Measurements from ENCODE around the gene CYBA. TPM values are rescaled to one million over a fixed set of nuclear protein-coding genes. Genes with fewer than 3 reads are reported as not detected.

CYBA gene
- polyA plus RNA-seq, 1 donor from 2014 or later, result 6.3 TPM

DNA sequence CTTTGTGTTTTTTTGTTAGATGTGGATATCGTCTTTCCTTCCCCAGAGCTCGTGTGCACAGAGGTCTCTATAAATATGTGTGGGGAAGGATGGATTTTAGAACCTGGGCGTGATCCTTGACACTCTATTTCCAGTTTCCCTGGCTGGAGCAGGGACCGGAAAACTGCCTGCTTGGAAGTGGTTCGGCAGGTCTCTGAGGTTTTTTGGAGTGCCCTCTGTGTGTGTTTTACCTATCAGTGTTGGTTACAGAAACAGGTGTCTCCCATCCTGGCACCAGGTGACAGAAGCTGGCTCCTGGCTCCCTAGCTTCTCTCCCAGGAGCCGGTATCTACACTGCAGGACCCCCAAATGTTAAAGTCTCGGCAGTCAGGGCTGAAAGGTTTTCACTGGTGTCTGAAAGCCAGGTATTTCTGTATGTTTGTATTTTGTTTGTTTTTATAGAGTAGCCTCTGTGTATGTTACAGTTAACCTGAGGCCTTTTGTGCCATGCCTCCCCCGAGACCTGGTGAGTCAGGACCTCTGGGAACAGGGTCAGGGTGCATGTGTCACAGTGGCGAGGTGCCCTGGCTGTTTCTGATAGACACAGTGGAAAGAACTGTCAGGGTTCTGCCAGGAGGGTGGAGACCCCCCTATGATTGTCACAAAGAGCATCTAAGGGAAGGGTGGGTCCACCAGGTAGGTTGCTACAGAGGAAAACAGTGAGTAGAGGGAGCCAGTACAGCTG lies 49.4 kb downstream of the CYBA start:
- Histone ChIP-seq H3K9ac (ENCODE audit: low read length) (no peak overlapping the region), H3K9me2 (ENCODE audit: insufficient read depth, low read length) (no peaks in the 10 kb centered on the region), H4K20me1 (ENCODE audit: insufficient read depth) (no peaks in the 10 kb centered on the region), H3K4me2 (ENCODE audit: low read length) (no peak overlapping the region), H3F3A (ENCODE audit: insufficient read depth, low read length, poor library complexity, severe bottlenecking) (no peaks in the 10 kb centered on the region), H3K79me2 (replicated peaks; ENCODE audit: insufficient read depth, low read length) (peaks cover 4% of the 10 kb centered on the region), H3K4me3 (ENCODE audit: low read length) (no peak overlapping the region), H2AFZ (ENCODE audit: low read depth, low read length) (no peak overlapping the region), H3K27ac (ENCODE audit: low read length) (no peak overlapping the region), H3K27me3 (ENCODE audit: insufficient read depth, low read depth, low read length) (no peaks in the 10 kb centered on the region), H3K9me3 (ENCODE audit: low read length) (no peaks in the 10 kb centered on the region), H3K36me3 (ENCODE audit: insufficient read depth, low read length) (peaks cover 5% of the 10 kb centered on the region)
- TF ChIP-seq, protein P1, sequence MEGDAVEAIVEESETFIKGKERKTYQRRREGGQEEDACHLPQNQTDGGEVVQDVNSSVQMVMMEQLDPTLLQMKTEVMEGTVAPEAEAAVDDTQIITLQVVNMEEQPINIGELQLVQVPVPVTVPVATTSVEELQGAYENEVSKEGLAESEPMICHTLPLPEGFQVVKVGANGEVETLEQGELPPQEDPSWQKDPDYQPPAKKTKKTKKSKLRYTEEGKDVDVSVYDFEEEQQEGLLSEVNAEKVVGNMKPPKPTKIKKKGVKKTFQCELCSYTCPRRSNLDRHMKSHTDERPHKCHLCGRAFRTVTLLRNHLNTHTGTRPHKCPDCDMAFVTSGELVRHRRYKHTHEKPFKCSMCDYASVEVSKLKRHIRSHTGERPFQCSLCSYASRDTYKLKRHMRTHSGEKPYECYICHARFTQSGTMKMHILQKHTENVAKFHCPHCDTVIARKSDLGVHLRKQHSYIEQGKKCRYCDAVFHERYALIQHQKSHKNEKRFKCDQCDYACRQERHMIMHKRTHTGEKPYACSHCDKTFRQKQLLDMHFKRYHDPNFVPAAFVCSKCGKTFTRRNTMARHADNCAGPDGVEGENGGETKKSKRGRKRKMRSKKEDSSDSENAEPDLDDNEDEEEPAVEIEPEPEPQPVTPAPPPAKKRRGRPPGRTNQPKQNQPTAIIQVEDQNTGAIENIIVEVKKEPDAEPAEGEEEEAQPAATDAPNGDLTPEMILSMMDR (IDR thresholded peaks at IDR 0.05; ENCODE audit: poor library complexity, severe bottlenecking), result no peak
- TF ChIP-seq TAF1 (IDR thresholded peaks at IDR 0.05; ENCODE audit: low read depth) (no peak), EP300 (conservative IDR thresholded peaks at IDR 0.05; ENCODE audit: poor library complexity, severe bottlenecking) (no peak), MXI1 (conservative IDR thresholded peaks at IDR 0.05; ENCODE audit: poor library complexity, severe bottlenecking) (no peak), SMC3 (conservative IDR thresholded peaks at IDR 0.05; ENCODE audit: poor library complexity) (no peak), EZH2 (IDR thresholded peaks at IDR 0.05; ENCODE audit: borderline replicate concordance, insufficient read depth, low read length, poor library complexity, severe bottlenecking) (no peak), POLR2AphosphoS5 (IDR thresholded peaks at IDR 0.05) (no peak), RAD21 (conservative IDR thresholded peaks at IDR 0.05) (no peak)
- TF ChIP-seq, protein P2, sequence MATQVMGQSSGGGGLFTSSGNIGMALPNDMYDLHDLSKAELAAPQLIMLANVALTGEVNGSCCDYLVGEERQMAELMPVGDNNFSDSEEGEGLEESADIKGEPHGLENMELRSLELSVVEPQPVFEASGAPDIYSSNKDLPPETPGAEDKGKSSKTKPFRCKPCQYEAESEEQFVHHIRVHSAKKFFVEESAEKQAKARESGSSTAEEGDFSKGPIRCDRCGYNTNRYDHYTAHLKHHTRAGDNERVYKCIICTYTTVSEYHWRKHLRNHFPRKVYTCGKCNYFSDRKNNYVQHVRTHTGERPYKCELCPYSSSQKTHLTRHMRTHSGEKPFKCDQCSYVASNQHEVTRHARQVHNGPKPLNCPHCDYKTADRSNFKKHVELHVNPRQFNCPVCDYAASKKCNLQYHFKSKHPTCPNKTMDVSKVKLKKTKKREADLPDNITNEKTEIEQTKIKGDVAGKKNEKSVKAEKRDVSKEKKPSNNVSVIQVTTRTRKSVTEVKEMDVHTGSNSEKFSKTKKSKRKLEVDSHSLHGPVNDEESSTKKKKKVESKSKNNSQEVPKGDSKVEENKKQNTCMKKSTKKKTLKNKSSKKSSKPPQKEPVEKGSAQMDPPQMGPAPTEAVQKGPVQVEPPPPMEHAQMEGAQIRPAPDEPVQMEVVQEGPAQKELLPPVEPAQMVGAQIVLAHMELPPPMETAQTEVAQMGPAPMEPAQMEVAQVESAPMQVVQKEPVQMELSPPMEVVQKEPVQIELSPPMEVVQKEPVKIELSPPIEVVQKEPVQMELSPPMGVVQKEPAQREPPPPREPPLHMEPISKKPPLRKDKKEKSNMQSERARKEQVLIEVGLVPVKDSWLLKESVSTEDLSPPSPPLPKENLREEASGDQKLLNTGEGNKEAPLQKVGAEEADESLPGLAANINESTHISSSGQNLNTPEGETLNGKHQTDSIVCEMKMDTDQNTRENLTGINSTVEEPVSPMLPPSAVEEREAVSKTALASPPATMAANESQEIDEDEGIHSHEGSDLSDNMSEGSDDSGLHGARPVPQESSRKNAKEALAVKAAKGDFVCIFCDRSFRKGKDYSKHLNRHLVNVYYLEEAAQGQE (IDR thresholded peaks at IDR 0.05; ENCODE audit: borderline replicate concordance), result no peak

DNA sequence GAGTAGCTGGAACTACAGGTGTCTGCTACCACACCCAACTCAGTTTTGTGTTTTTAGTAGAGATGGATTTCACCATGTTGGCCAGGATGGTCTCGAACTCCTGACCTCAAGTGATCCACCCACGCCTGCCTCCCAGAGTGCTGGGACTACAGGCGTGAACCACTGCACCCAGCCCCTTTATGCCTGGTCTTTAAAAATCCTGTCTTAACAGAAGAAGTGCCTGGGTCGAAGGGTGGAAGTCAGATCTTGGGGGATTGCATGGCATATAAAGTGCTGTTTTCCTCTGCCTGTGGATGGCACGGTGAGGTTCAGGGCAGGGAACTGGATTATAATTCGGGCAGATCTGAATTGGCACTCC lies 50.3 kb downstream of the CYBA start:
- Histone ChIP-seq H3K27ac (ENCODE audit: low read length) (no peak overlapping the region), H3K9ac (ENCODE audit: low read length) (no peak overlapping the region), H3K36me3 (ENCODE audit: insufficient read depth, low read length) (peaks cover 5% of the 10 kb centered on the region), H3K27me3 (ENCODE audit: insufficient read depth, low read depth, low read length) (no peaks in the 10 kb centered on the region), H3F3A (ENCODE audit: insufficient read depth, low read length, poor library complexity, severe bottlenecking) (no peaks in the 10 kb centered on the region), H2AFZ (ENCODE audit: low read depth, low read length) (no peak overlapping the region), H3K79me2 (replicated peaks; ENCODE audit: insufficient read depth, low read length) (peaks cover 4% of the 10 kb centered on the region), H3K4me3 (ENCODE audit: low read length) (no peak overlapping the region), H3K9me2 (ENCODE audit: insufficient read depth, low read length) (no peaks in the 10 kb centered on the region), H3K4me2 (ENCODE audit: low read length) (no peak overlapping the region), H4K20me1 (ENCODE audit: insufficient read depth) (no peaks in the 10 kb centered on the region), H3K9me3 (ENCODE audit: low read length) (no peaks in the 10 kb centered on the region)
- TF ChIP-seq, protein P2 (IDR thresholded peaks at IDR 0.05; ENCODE audit: borderline replicate concordance), result no peak
- TF ChIP-seq EZH2 (IDR thresholded peaks at IDR 0.05; ENCODE audit: borderline replicate concordance, insufficient read depth, low read length, poor library complexity, severe bottlenecking) (no peak), RAD21 (conservative IDR thresholded peaks at IDR 0.05) (no peak), POLR2AphosphoS5 (IDR thresholded peaks at IDR 0.05) (no peak), SMC3 (conservative IDR thresholded peaks at IDR 0.05; ENCODE audit: poor library complexity) (no peak), MXI1 (conservative IDR thresholded peaks at IDR 0.05; ENCODE audit: poor library complexity, severe bottlenecking) (no peak), EP300 (conservative IDR thresholded peaks at IDR 0.05; ENCODE audit: poor library complexity, severe bottlenecking) (no peak), TAF1 (IDR thresholded peaks at IDR 0.05; ENCODE audit: low read depth) (no peak)
- TF ChIP-seq, protein P1 (IDR thresholded peaks at IDR 0.05; ENCODE audit: poor library complexity, severe bottlenecking), result no peak
